Esophagus muscularis mucosa (tissue), 4 donors: ENCODE results near the gene SIK3. TPM values are rescaled to one million over a fixed set of nuclear protein-coding genes. Genes with fewer than 3 reads are reported as not detected.

Experiments used
- DNase-seq: peaks from one replicate; pipeline ENCODE4 v3.0.0-alpha.2; 2017; ENCODE audit errors: extremely low spot score
- H3K27ac ChIP-seq, 4 donors: fragments of 200-600 bp; sonication (generic); replicated peaks in 1 of 4; 1 replicate in 3 of 4; 2 replicates in 1 of 4; pipeline ENCODE4 v1.5.1; 2016 to 2019; ENCODE audit warnings: mild to moderate bottlenecking in 1 of 4
- H3K27me3 ChIP-seq, 4 donors: fragments of 200-600 bp; sonication (generic); one replicate each; pipeline versions ENCODE4 v1.5.1 to v1.6.0; 2016 to 2019
- H3K36me3 ChIP-seq, 4 donors: fragments of 200-600 bp; sonication (generic); one replicate each; pipeline ENCODE4 v1.5.1; 2016 to 2019
- H3K4me1 ChIP-seq, 4 donors: fragments of 200-600 bp; sonication (generic); one replicate each; pipeline ENCODE4 v1.5.1; 2016 to 2019
- H3K4me3 ChIP-seq, 4 donors: fragments of 200-600 bp; sonication (generic); 1 replicate in 2 of 4; 2 replicates in 2 of 4; pipeline ENCODE4 v1.5.1; 2016 to 2019; ENCODE audit warnings: mild to moderate bottlenecking in 4 of 4, moderate library complexity in 1 of 4
- H3K9me3 ChIP-seq, 4 donors: fragments of 200-600 bp; sonication (generic); 1 replicate in 3 of 4; 2 replicates in 1 of 4; pipeline ENCODE4 v1.5.1; 2016 to 2019
- EP300 ChIP-seq: sonication (generic); formaldehyde crosslinking; IDR thresholded peaks from one replicate; pipeline ENCODE4 v1.6.1; 2017; ENCODE audit warnings: antibody characterized with exemption
- POLR2A ChIP-seq: fragments of 450-650 bp; IDR thresholded peaks from one replicate; pipeline ENCODE4 v1.6.1; 2017; ENCODE audit warnings: antibody characterized with exemption, moderate library complexity, mild to moderate bottlenecking, low read depth
- POLR2AphosphoS5 ChIP-seq, 2 donors: sonication (generic); formaldehyde crosslinking; IDR thresholded peaks; one replicate each; pipeline ENCODE4 v1.6.1; 2017; ENCODE audit warnings: antibody characterized with exemption in 2 of 2
- WGBS: methylation state at CpG from one replicate; pipeline ENCODE4 v1.1.5; 2018; 5-methylcytosine and 5-hydroxymethylcytosine counted together
- intact Hi-C: fragments of 100-400 bp; cut with DNase I; formaldehyde crosslinking; loops from one replicate; pipeline ENCODE4 v1.15.1; 2023
- total RNA-seq, 4 donors: library from RNA; depleted of rRNA; stranded (reverse); fragments of >200 nt; gene quantifications; one replicate each; pipeline versions ENCODE4 v1.1.0 to v1.2.1, GENCODE V29; 2016
- TF ChIP-seq, protein P1 (sequence below), 3 experiments: fragments of 200-600 bp in 2 of 3; fragments of 450-650 bp in 1 of 3; sonication (generic) in 2 of 3; IDR thresholded peaks; one replicate each; pipeline ENCODE4 v1.5.1; 2017 to 2019; ENCODE audit warnings: antibody characterized with exemption in 3 of 3, mild to moderate bottlenecking in 2 of 3, moderate library complexity in 1 of 3

SIK3 gene
- total RNA-seq, 4 donors from 2014 or later, result 39.5 to 53.5 (median 42.3) TPM

DNA sequence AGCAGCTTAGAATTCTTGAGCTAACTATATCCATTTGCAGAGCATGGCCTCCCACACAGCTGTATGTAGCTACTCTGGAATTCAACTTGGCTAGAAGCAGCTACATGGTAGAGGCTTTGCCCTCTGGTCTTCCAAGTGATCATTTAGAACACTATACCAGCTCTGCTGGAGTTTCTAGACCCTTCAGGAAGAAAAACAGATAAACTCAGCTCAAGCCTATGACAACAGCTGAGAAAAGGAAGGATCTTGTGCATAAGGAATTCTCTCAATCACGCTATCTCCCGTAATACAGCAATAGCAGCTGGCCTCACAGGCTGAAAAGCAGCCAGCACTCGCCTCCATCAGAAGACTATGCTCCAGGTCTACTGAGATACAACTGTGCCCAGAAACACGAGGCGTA, 210.2 kb downstream of the SIK3 start:
- H3K27ac ChIP-seq, result peak overlapping the region; percentile 51 to 74 (median 68)

DNA sequence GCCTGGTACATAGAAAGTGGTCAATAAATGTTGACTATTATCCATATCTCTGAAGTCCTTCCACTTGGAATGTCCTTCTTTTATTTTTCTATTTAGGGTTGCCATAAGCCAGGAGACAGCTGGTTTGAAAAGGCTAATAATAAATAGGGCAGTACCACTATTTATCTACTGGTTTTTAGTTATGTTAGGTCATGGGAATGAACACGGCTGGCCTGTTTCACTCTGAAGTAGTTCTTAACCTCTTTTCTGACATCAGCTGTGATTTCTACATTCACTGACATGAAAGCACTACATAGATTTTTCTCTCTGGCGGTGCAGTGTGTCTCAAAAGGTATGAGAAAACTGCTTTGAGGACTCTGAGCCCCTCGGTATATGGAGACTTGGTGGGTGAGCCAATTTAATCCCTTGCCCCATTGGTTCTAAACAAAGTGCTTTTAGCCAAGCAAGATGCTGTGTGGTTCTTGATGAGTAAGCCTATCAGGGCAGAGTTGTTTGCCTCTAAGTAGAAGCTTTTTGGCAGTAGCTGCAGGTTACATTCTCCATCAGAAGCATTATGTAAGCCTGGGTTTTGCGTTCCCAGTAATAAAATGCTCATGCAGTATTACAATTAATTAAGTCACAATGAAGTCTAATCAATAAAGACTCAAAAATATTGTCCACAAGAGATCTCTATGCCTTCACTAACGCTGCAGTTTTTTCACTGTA, 212.1 kb downstream of the SIK3 start:
- WGBS, result 38% methylated on average over 5 of the region's 5 CpGs
- H3K9me3 ChIP-seq, result no peaks in the 10 kb centered on the region
- TF ChIP-seq, protein P1, sequence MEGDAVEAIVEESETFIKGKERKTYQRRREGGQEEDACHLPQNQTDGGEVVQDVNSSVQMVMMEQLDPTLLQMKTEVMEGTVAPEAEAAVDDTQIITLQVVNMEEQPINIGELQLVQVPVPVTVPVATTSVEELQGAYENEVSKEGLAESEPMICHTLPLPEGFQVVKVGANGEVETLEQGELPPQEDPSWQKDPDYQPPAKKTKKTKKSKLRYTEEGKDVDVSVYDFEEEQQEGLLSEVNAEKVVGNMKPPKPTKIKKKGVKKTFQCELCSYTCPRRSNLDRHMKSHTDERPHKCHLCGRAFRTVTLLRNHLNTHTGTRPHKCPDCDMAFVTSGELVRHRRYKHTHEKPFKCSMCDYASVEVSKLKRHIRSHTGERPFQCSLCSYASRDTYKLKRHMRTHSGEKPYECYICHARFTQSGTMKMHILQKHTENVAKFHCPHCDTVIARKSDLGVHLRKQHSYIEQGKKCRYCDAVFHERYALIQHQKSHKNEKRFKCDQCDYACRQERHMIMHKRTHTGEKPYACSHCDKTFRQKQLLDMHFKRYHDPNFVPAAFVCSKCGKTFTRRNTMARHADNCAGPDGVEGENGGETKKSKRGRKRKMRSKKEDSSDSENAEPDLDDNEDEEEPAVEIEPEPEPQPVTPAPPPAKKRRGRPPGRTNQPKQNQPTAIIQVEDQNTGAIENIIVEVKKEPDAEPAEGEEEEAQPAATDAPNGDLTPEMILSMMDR (IDR thresholded peaks at IDR 0.05), result no peak
- peak in 1 of 2 donors; percentile 27 for TF ChIP-seq POLR2AphosphoS5 (IDR thresholded peaks at IDR 0.05)
- DNase-seq, result no peak
- H3K27me3 ChIP-seq, result no peaks in the 10 kb centered on the region
- intact Hi-C loops, result no loop called here
- H3K4me1 ChIP-seq, result peaks cover 21 to 33% (median 26%) of the 10 kb centered on the region in 4 donors
- H3K4me3 ChIP-seq, result no peak overlapping the region
- H3K27ac ChIP-seq, result peak overlapping the region; percentile 51 to 75 (median 72)
- H3K36me3 ChIP-seq, result peaks cover 0 to 15% (median 3%) of the 10 kb centered on the region in 4 donors

More for the DNA sequence above, 210.2 kb downstream of the SIK3 start:
- WGBS, result 60% methylated on average over 5 of the region's 5 CpGs
- Histone ChIP-seq H3K4me3 (no peak overlapping the region), H3K9me3 (no peaks in the 10 kb centered on the region), H3K27me3 (no peaks in the 10 kb centered on the region), H3K4me1 (peaks cover 21 to 34% (median 26%) of the 10 kb centered on the region in 4 donors), H3K36me3 (peaks cover 0 to 21% (median 6%) of the 10 kb centered on the region in 4 donors)
- TF ChIP-seq EP300 (no peak), POLR2A (no peak), POLR2AphosphoS5 (IDR thresholded peaks at IDR 0.05) (no peak)
- TF ChIP-seq, protein P1 (IDR thresholded peaks at IDR 0.05), result no peak
- DNase-seq, result no peak
- intact Hi-C loops, result no loop called here

DNA sequence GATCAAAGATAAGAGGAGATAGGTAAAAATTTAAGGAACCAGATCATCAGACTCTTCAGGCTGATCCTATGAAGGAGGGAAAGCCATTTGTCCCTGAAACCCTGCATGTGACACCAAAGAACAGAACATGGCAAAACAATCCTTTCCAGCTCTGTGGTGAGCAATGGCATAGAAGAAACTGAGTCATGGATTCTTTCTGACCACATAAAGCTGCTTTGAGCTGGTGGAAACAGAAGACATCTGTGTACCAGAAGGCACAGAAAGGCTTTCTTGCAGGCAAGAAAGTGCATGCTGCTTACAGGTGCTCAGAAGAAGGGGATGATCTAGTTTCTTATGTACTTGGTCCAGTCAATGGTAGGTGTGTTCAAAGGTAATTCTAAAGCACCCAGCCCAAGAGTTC, 215.8 kb downstream of the SIK3 start:
- TF ChIP-seq POLR2A (no peak), POLR2AphosphoS5 (IDR thresholded peaks at IDR 0.05) (no peak), EP300 (no peak)
- TF ChIP-seq, protein P1 (IDR thresholded peaks at IDR 0.05), result no peak
- Histone ChIP-seq H3K9me3 (no peaks in the 10 kb centered on the region), H3K36me3 (peaks cover 0 to 6% (median 2%) of the 10 kb centered on the region in 4 donors), H3K27ac (no peak overlapping the region), H3K4me3 (no peak overlapping the region), H3K27me3 (no peaks in the 10 kb centered on the region), H3K4me1 (peaks cover 13 to 27% (median 20%) of the 10 kb centered on the region in 4 donors)
- intact Hi-C loops, result loop anchor here (5.0 kb wide), 1 partner anchor 45 kb away; no protein-coding TSS in a partner anchor
- DNase-seq, result no peak

DNA sequence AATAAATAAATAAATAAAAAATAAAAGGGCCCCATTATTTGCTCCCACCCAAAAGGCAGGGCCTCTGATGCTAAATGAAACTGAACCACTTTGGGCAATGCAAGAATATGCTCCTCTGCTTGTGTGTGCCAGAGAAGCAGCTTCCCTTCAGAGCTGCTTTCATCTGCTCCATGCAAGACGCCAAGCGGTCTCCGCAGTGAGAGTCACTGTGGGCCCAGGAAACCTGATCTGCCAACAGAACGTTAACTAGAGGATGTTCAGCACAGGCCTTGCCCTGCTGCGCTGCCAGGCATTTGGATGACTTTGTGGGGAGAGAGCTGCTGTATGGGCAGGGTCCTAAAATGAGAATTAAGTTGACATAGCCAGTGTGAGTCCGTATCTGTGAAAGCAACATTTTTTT, 217.1 kb downstream of the SIK3 start:
- DNase-seq, result no peak
- Histone ChIP-seq H3K27me3 (no peaks in the 10 kb centered on the region), H3K27ac (no peak overlapping the region), H3K36me3 (peaks cover 0 to 12% (median 3%) of the 10 kb centered on the region in 4 donors), H3K4me1 (peaks cover 5 to 19% (median 9%) of the 10 kb centered on the region in 4 donors), H3K9me3 (no peaks in the 10 kb centered on the region), H3K4me3 (no peak overlapping the region)
- TF ChIP-seq EP300, result no peak
- TF ChIP-seq POLR2AphosphoS5 (IDR thresholded peaks at IDR 0.05), result no peak
- TF ChIP-seq POLR2A, result no peak
- TF ChIP-seq, protein P1 (IDR thresholded peaks at IDR 0.05), result no peak
- WGBS, result 86% methylated on average over 6 of the region's 6 CpGs
- intact Hi-C loops, result loop anchor here (2.0 to 5.0 kb wide), 2 partner anchors 46 to 226 kb away; no protein-coding TSS in a partner anchor
